Measurements from ENCODE around the gene WDR31.
"Not testable (repeated sequence)": the region's sequence is repeated elsewhere in the genome, so short reads cannot be mapped to it uniquely, and the experiment has no call there.

The WDR31 gene

GRCh38 chr9:113340011-113340699, at the start of gene WDR31:
Gene WDR31 (minus strand): TSS chr9:113340275. CDS start chr9:113332022, 8,253 bp downstream.
- in situ Hi-C loops (cut with MboI; ENCODE audit: low pct_unique_long_range_greater_than_20kb, low sequenced_read_pairs), result no loop called here
- peak; percentile 89 for DNase-seq

GRCh38 chr9:113389451-113389850, 49.4 kb upstream of the WDR31 start:
- in situ Hi-C loops (cut with MboI; ENCODE audit: low pct_unique_long_range_greater_than_20kb, low sequenced_read_pairs), result no loop called here
- DNase-seq, result no peak

GRCh38 chr9:113388833-113389232, 48.8 kb upstream of the WDR31 start:
- in situ Hi-C loops (cut with MboI; ENCODE audit: low pct_unique_long_range_greater_than_20kb, low sequenced_read_pairs), result no loop called here
- no peak for DNase-seq

GRCh38 chr9:113387560-113388230, 47.6 kb upstream of the WDR31 start:
- in situ Hi-C loops (cut with MboI; ENCODE audit: low pct_unique_long_range_greater_than_20kb, low sequenced_read_pairs), result no loop called here
- DNase-seq, result no peak

GRCh38 chr9:113386571-113387393, 46.7 kb upstream of the WDR31 start:
- in situ Hi-C loops (cut with MboI; ENCODE audit: low pct_unique_long_range_greater_than_20kb, low sequenced_read_pairs), result no loop called here
- no peak for DNase-seq

- in situ Hi-C loops (cut with MboI; ENCODE audit: low pct_unique_long_range_greater_than_20kb, low sequenced_read_pairs), result no loop called here
- DNase-seq, result no peak
Measured at GRCh38 chr9:113381909-113382411, 41.9 kb upstream of the WDR31 start.

- DNase-seq; in situ Hi-C loops (cut with MboI; ENCODE audit: low pct_unique_long_range_greater_than_20kb, low sequenced_read_pairs): not testable (repeated sequence)
Measured at GRCh38 chr9:113381441-113381840, 41.4 kb upstream of the WDR31 start.

GRCh38 chr9:113380869-113381378, 40.8 kb upstream of the WDR31 start:
- in situ Hi-C loops (cut with MboI; ENCODE audit: low pct_unique_long_range_greater_than_20kb, low sequenced_read_pairs), result no loop called here
- no peak for DNase-seq

GRCh38 chr9:113379829-113380210, 39.7 kb upstream of the WDR31 start:
- in situ Hi-C loops (cut with MboI; ENCODE audit: low pct_unique_long_range_greater_than_20kb, low sequenced_read_pairs); DNase-seq: not testable (repeated sequence)

GRCh38 chr9:113379094-113379828, 39.2 kb upstream of the WDR31 start:
- in situ Hi-C loops (cut with MboI; ENCODE audit: low pct_unique_long_range_greater_than_20kb, low sequenced_read_pairs), result not testable (repeated sequence)
- DNase-seq, result peak; percentile 39

GRCh38 chr9:113376634-113377567, 36.8 kb upstream of the WDR31 start, which contains the start of gene HDHD3:
Gene HDHD3 (minus strand): TSS chr9:113376986. CDS start chr9:113374354, 2,632 bp downstream.
- peak; percentile 82 for DNase-seq
- in situ Hi-C loops (cut with MboI; ENCODE audit: low pct_unique_long_range_greater_than_20kb, low sequenced_read_pairs), result no loop called here

GRCh38 chr9:113375057-113376023, 35.3 kb upstream of the WDR31 start:
- peak; percentile 25 for DNase-seq
- in situ Hi-C loops (cut with MboI; ENCODE audit: low pct_unique_long_range_greater_than_20kb, low sequenced_read_pairs), result no loop called here

GRCh38 chr9:113373676-113374392, 33.8 kb upstream of the WDR31 start:
- DNase-seq, result no peak
- in situ Hi-C loops (cut with MboI; ENCODE audit: low pct_unique_long_range_greater_than_20kb, low sequenced_read_pairs), result no loop called here

GRCh38 chr9:113373256-113373655, 33.2 kb upstream of the WDR31 start:
- in situ Hi-C loops (cut with MboI; ENCODE audit: low pct_unique_long_range_greater_than_20kb, low sequenced_read_pairs), result no loop called here
- DNase-seq, result no peak

GRCh38 chr9:113372059-113372458, 32.0 kb upstream of the WDR31 start:
- DNase-seq, result no peak
- in situ Hi-C loops (cut with MboI; ENCODE audit: low pct_unique_long_range_greater_than_20kb, low sequenced_read_pairs), result no loop called here

GRCh38 chr9:113370806-113371325, 30.8 kb upstream of the WDR31 start:
- in situ Hi-C loops (cut with MboI; ENCODE audit: low pct_unique_long_range_greater_than_20kb, low sequenced_read_pairs), result no loop called here
- no peak for DNase-seq
